ENCODE data around the gene OR10A6. TPM values are rescaled to one million over a fixed set of nuclear protein-coding genes. Genes with fewer than 3 reads are reported as not detected.

OR10A6 gene, protein sequence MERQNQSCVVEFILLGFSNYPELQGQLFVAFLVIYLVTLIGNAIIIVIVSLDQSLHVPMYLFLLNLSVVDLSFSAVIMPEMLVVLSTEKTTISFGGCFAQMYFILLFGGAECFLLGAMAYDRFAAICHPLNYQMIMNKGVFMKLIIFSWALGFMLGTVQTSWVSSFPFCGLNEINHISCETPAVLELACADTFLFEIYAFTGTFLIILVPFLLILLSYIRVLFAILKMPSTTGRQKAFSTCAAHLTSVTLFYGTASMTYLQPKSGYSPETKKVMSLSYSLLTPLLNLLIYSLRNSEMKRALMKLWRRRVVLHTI
- not detected in 2 replicates for total RNA-seq

GRCh38 chr11:7931168-7931567 is at the start of gene OR10A6:
TSS of gene OR10A6 (minus strand) at chr11:7931268. CDS start at chr11:7928662, 2,606 bp downstream.

GRCh38 chr11:7965386-7965785 is 34.3 kb upstream of the OR10A6 start, which contains the start of gene NLRP10:
TSS of gene NLRP10 (minus strand) at chr11:7965447. CDS start at chr11:7963495, 1,952 bp downstream.

GRCh38 chr11:7941608-7942007 is 10.5 kb upstream of the OR10A6 start, which contains the start of gene OR10A3:
TSS of gene OR10A3 (minus strand) at chr11:7941708. CDS start at chr11:7939520, 2,188 bp downstream.

Other genes with a start within 250 kb of the OR10A6 start
- gene OVCH2, start 224.8 kb downstream of the OR10A6 start, total RNA-seq = not detected in 2 replicates
- not detected in 2 replicates for gene OR5P2, start 134.3 kb downstream of the OR10A6 start, total RNA-seq
- gene OR5P3, start 100.4 kb downstream of the OR10A6 start, total RNA-seq = not detected in 2 replicates
- gene OR10A3, start 10.4 kb upstream of the OR10A6 start, total RNA-seq = not detected in 2 replicates
- gene NLRP10, start 34.2 kb upstream of the OR10A6 start, total RNA-seq = 0.09 and 0.63 TPM in 2 replicates
- gene EIF3F, start 56.1 kb upstream of the OR10A6 start, total RNA-seq = 187 and 259 TPM in 2 replicates
- 7.6 and 9.5 TPM in 2 replicates for gene TUB, start 149.9 kb upstream of the OR10A6 start, total RNA-seq
- gene RIC3, start 237.8 kb upstream of the OR10A6 start, total RNA-seq = not detected in 2 replicates

All from bronchial smooth muscle cell (primary cell).